ENCODE results near the gene TCF7. TPM values are rescaled to one million over a fixed set of nuclear protein-coding genes. Genes with fewer than 3 reads are reported as not detected.

TCF7 gene
- total and polyA plus RNA-seq, 2 of the 13 experiments (the other 11 are each of a cell fraction or from before 2014, with no cell fraction given): 6.3 to 6.8 TPM

GRCh38 chr5:134101686-134102439 lies 12.6 kb upstream of the TCF7 start (continued):
- TF ChIP-seq E2F2 (CRISPR knock-in tag; IDR thresholded peaks at IDR 0.05; ENCODE audit: borderline replicate concordance) (no peak), NR2F6 (IDR thresholded peaks at IDR 0.05) (no peak), NR2F6 (CRISPR knock-in tag; IDR thresholded peaks at IDR 0.05) (peak; percentile 16; the same call in 1 of the 2 replicates), NFKB2 (CRISPR knock-in tag; IDR thresholded peaks at IDR 0.05; ENCODE audit: borderline replicate concordance) (peak; percentile 42; the same call in 1 of the 2 replicates), ZNF296 (CRISPR knock-in tag; conservative IDR thresholded peaks at IDR 0.05) (no peak), PPARG (CRISPR knock-in tag; conservative IDR thresholded peaks at IDR 0.05) (no peak), LRRFIP1 (CRISPR knock-in tag; conservative IDR thresholded peaks at IDR 0.05) (no peak), KDM2A (CRISPR knock-in tag; IDR thresholded peaks at IDR 0.05; ENCODE audit: borderline replicate concordance, low read depth) (peak; percentile 47; the same call in 1 of the 2 replicates), ZNF496 (CRISPR knock-in tag; IDR thresholded peaks at IDR 0.05; ENCODE audit: insufficient replicate concordance) (no peak), BRF2 (CRISPR knock-in tag; IDR thresholded peaks at IDR 0.05) (no peak), ZNF580 (CRISPR knock-in tag; IDR thresholded peaks at IDR 0.05; ENCODE audit: borderline replicate concordance, low read depth) (0 out of 2 replicates have a peak, but pooled peaks have one; percentile 44), ZNF615 (CRISPR knock-in tag; IDR thresholded peaks at IDR 0.05; ENCODE audit: borderline replicate concordance) (no peak), ZMAT3 (CRISPR knock-in tag; conservative IDR thresholded peaks at IDR 0.05) (no peak), MAF1 (CRISPR knock-in tag; IDR thresholded peaks at IDR 0.05; ENCODE audit: borderline replicate concordance) (no peak), REXO4 (CRISPR knock-in tag; IDR thresholded peaks at IDR 0.05; ENCODE audit: borderline replicate concordance) (no peak), AKNA (CRISPR knock-in tag; IDR thresholded peaks at IDR 0.05; ENCODE audit: borderline replicate concordance) (no peak), HES4 (CRISPR knock-in tag; IDR thresholded peaks at IDR 0.05; ENCODE audit: borderline replicate concordance) (no peak)

Data from HepG2 (cell line).